HCT116 (cell line): Measurements from ENCODE around the gene LRP1B.

Experiments
- EZH2 ChIP-seq: fragments of 200-600 bp; sonication (generic); IDR thresholded peaks from 2 replicates; pipeline ENCODE4 v1.6.1; 2017; ENCODE audit warnings: antibody characterized with exemption, mixed run types
- POLR2AphosphoS5 ChIP-seq: IDR thresholded peaks from 2 replicates; pipeline ENCODE4 v1.6.1; 2011; ENCODE audit warnings: mild to moderate bottlenecking, low read depth, low read length, moderate library complexity
- TF ChIP-seq, protein P1 (sequence below): IDR thresholded peaks from 2 replicates; pipeline ENCODE4 v1.6.1; 2012; ENCODE audit warnings: low read depth
- TF ChIP-seq, protein P2 (sequence below): IDR thresholded peaks from 2 replicates; pipeline ENCODE4 v1.6.1; 2011; ENCODE audit warnings: mild to moderate bottlenecking, low read length, moderate library complexity; ENCODE audit not compliant: insufficient replicate concordance; ENCODE audit errors: extremely low read depth

DNA sequence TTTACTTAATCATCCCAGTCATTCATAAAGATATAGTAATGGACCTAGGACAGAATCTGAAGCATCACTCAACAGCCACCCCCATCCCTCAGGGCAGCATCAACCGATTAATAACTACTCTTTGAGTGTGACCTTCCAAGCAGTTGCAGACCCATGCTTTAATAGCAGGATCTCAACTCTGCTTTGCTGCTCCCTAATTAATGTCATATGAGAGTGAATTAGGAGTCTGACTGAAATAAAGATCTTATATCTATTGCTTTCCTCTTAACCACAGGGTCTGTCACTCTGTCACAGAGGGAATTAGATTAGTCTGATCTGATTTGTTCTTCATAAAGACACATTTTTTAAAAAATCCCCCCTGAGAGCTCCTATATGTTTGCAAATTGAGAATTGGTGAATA, 46.1 kb upstream of the LRP1B start:
- TF ChIP-seq EZH2 = no peak
- TF ChIP-seq, protein P1, sequence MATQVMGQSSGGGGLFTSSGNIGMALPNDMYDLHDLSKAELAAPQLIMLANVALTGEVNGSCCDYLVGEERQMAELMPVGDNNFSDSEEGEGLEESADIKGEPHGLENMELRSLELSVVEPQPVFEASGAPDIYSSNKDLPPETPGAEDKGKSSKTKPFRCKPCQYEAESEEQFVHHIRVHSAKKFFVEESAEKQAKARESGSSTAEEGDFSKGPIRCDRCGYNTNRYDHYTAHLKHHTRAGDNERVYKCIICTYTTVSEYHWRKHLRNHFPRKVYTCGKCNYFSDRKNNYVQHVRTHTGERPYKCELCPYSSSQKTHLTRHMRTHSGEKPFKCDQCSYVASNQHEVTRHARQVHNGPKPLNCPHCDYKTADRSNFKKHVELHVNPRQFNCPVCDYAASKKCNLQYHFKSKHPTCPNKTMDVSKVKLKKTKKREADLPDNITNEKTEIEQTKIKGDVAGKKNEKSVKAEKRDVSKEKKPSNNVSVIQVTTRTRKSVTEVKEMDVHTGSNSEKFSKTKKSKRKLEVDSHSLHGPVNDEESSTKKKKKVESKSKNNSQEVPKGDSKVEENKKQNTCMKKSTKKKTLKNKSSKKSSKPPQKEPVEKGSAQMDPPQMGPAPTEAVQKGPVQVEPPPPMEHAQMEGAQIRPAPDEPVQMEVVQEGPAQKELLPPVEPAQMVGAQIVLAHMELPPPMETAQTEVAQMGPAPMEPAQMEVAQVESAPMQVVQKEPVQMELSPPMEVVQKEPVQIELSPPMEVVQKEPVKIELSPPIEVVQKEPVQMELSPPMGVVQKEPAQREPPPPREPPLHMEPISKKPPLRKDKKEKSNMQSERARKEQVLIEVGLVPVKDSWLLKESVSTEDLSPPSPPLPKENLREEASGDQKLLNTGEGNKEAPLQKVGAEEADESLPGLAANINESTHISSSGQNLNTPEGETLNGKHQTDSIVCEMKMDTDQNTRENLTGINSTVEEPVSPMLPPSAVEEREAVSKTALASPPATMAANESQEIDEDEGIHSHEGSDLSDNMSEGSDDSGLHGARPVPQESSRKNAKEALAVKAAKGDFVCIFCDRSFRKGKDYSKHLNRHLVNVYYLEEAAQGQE = no peak
- TF ChIP-seq POLR2AphosphoS5 = no peak
- TF ChIP-seq, protein P2, sequence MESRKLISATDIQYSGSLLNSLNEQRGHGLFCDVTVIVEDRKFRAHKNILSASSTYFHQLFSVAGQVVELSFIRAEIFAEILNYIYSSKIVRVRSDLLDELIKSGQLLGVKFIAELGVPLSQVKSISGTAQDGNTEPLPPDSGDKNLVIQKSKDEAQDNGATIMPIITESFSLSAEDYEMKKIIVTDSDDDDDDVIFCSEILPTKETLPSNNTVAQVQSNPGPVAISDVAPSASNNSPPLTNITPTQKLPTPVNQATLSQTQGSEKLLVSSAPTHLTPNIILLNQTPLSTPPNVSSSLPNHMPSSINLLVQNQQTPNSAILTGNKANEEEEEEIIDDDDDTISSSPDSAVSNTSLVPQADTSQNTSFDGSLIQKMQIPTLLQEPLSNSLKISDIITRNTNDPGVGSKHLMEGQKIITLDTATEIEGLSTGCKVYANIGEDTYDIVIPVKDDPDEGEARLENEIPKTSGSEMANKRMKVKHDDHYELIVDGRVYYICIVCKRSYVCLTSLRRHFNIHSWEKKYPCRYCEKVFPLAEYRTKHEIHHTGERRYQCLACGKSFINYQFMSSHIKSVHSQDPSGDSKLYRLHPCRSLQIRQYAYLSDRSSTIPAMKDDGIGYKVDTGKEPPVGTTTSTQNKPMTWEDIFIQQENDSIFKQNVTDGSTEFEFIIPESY = no peak
